HG03103 (cell line): Measurements from ENCODE around the gene SMARCAL1.

Experiments used
- ATAC-seq: cut with Tn5 transposase; IDR thresholded peaks from one replicate; pipeline ENCODE4 v1.9.1; 2021; ENCODE audit warnings: low read depth; ENCODE audit not compliant: unreplicated experiment

Gene SMARCAL1

GRCh38 chr2:216426166-216426777 lies 14.0 kb downstream of the SMARCAL1 start:
- no peak for ATAC-seq

GRCh38 chr2:216426938-216427337 lies 14.7 kb downstream of the SMARCAL1 start:
- no peak for ATAC-seq

- no peak for ATAC-seq
Measured at GRCh38 chr2:216428618-216429350, 16.5 kb downstream of the SMARCAL1 start.

GRCh38 chr2:216429428-216429827 lies 17.1 kb downstream of the SMARCAL1 start:
- no peak for ATAC-seq

- ATAC-seq: no peak
Measured at GRCh38 chr2:216430811-216431530, 18.7 kb downstream of the SMARCAL1 start.

GRCh38 chr2:216431531-216431856 lies 19.2 kb downstream of the SMARCAL1 start:
- ATAC-seq: no peak

- ATAC-seq: no peak
Measured at GRCh38 chr2:216436383-216436782, 24.1 kb downstream of the SMARCAL1 start.

GRCh38 chr2:216441308-216442010 lies 29.2 kb downstream of the SMARCAL1 start:
- ATAC-seq: no peak

- no peak for ATAC-seq
Measured at GRCh38 chr2:216445501-216445900, 33.2 kb downstream of the SMARCAL1 start.

GRCh38 chr2:216446343-216446742 lies 34.1 kb downstream of the SMARCAL1 start:
- ATAC-seq: no peak

- no peak for ATAC-seq
Measured at GRCh38 chr2:216447293-216447692, 35.0 kb downstream of the SMARCAL1 start.

- no peak for ATAC-seq
Measured at GRCh38 chr2:216448829-216449228, 36.5 kb downstream of the SMARCAL1 start.

- no peak for ATAC-seq
Measured at GRCh38 chr2:216450346-216450745, 38.1 kb downstream of the SMARCAL1 start.

- no peak for ATAC-seq
Measured at GRCh38 chr2:216450784-216451183, 38.5 kb downstream of the SMARCAL1 start.

GRCh38 chr2:216453955-216454614 lies 41.8 kb downstream of the SMARCAL1 start:
- no peak for ATAC-seq

GRCh38 chr2:216463148-216463547 lies 50.9 kb downstream of the SMARCAL1 start:
- no peak for ATAC-seq

GRCh38 chr2:216464104-216464720 lies 51.9 kb downstream of the SMARCAL1 start:
- ATAC-seq: no peak

GRCh38 chr2:216465579-216466195 lies 53.4 kb downstream of the SMARCAL1 start:
- ATAC-seq: no peak

GRCh38 chr2:216467845-216468244 lies 55.6 kb downstream of the SMARCAL1 start:
- ATAC-seq: no peak

- ATAC-seq: no peak
Measured at GRCh38 chr2:216469661-216470060, 57.4 kb downstream of the SMARCAL1 start.
